Measurements from ENCODE around the gene BDKRB1. TPM values are rescaled to one million over a fixed set of nuclear protein-coding genes. Genes with fewer than 3 reads are reported as not detected.

Gene BDKRB1
- total RNA-seq, 1 donor from 2014 or later = not detected

GRCh38 chr14:96284008-96284407, 28.0 kb downstream of the BDKRB1 start:
- no peaks in the 10 kb centered on the region for H3K9me3 Mint-ChIP-seq (ENCODE audit: unreplicated experiment)
- H3K4me1 Mint-ChIP-seq (ENCODE audit: unreplicated experiment) = peaks cover 3% of the 10 kb centered on the region
- TF ChIP-seq CTCF (IDR thresholded peaks at IDR 0.05; ENCODE audit: unreplicated experiment) = no peak
- H3K27me3 Mint-ChIP-seq (ENCODE audit: unreplicated experiment) = peaks cover 2% of the 10 kb centered on the region
- no peak overlapping the region for H3K27ac Mint-ChIP-seq (ENCODE audit: unreplicated experiment)
- DNase-seq (ENCODE audit: low spot score) = no peak
- H3K36me3 Mint-ChIP-seq (ENCODE audit: low read depth, unreplicated experiment) = no peaks in the 10 kb centered on the region
- H3K4me3 Mint-ChIP-seq (ENCODE audit: unreplicated experiment) = no peak overlapping the region

- Mint-ChIP-seq H3K9me3 (ENCODE audit: unreplicated experiment) (no peaks in the 10 kb centered on the region), H3K27ac (ENCODE audit: unreplicated experiment) (no peak overlapping the region), H3K4me1 (ENCODE audit: unreplicated experiment) (peaks cover 3% of the 10 kb centered on the region), H3K36me3 (ENCODE audit: low read depth, unreplicated experiment) (no peaks in the 10 kb centered on the region), H3K27me3 (ENCODE audit: unreplicated experiment) (peaks cover 2% of the 10 kb centered on the region), H3K4me3 (ENCODE audit: unreplicated experiment) (no peak overlapping the region)
- DNase-seq (ENCODE audit: low spot score) = no peak
- TF ChIP-seq CTCF (IDR thresholded peaks at IDR 0.05; ENCODE audit: unreplicated experiment) = no peak
Observed at GRCh38 chr14:96284430-96284829, 28.4 kb downstream of the BDKRB1 start.

- Mint-ChIP-seq H3K4me3 (ENCODE audit: unreplicated experiment) (no peak overlapping the region), H3K36me3 (ENCODE audit: low read depth, unreplicated experiment) (no peaks in the 10 kb centered on the region), H3K27me3 (ENCODE audit: unreplicated experiment) (no peaks in the 10 kb centered on the region), H3K4me1 (ENCODE audit: unreplicated experiment) (peaks cover 3% of the 10 kb centered on the region), H3K27ac (ENCODE audit: unreplicated experiment) (no peak overlapping the region), H3K9me3 (ENCODE audit: unreplicated experiment) (no peaks in the 10 kb centered on the region)
- DNase-seq (ENCODE audit: low spot score) = no peak
- TF ChIP-seq CTCF (IDR thresholded peaks at IDR 0.05; ENCODE audit: unreplicated experiment) = no peak
Observed at GRCh38 chr14:96285667-96286066, 29.7 kb downstream of the BDKRB1 start.

GRCh38 chr14:96286251-96286650, 30.2 kb downstream of the BDKRB1 start:
- Mint-ChIP-seq H3K4me3 (ENCODE audit: unreplicated experiment) (no peak overlapping the region), H3K36me3 (ENCODE audit: low read depth, unreplicated experiment) (no peaks in the 10 kb centered on the region), H3K9me3 (ENCODE audit: unreplicated experiment) (no peaks in the 10 kb centered on the region), H3K27ac (ENCODE audit: unreplicated experiment) (no peak overlapping the region), H3K4me1 (ENCODE audit: unreplicated experiment) (peaks cover 3% of the 10 kb centered on the region), H3K27me3 (ENCODE audit: unreplicated experiment) (no peaks in the 10 kb centered on the region)
- TF ChIP-seq CTCF (IDR thresholded peaks at IDR 0.05; ENCODE audit: unreplicated experiment) = no peak
- DNase-seq (ENCODE audit: low spot score) = no peak

- H3K4me1 Mint-ChIP-seq (ENCODE audit: unreplicated experiment) = peaks cover 3% of the 10 kb centered on the region
- H3K27ac Mint-ChIP-seq (ENCODE audit: unreplicated experiment) = no peak overlapping the region
Observed at GRCh38 chr14:96287856-96288255, 31.8 kb downstream of the BDKRB1 start.

More at GRCh38 chr14:96287856-96288255, 31.8 kb downstream of the BDKRB1 start:
- Mint-ChIP-seq H3K4me3 (ENCODE audit: unreplicated experiment) (no peak overlapping the region), H3K36me3 (ENCODE audit: low read depth, unreplicated experiment) (no peaks in the 10 kb centered on the region), H3K9me3 (ENCODE audit: unreplicated experiment) (no peaks in the 10 kb centered on the region), H3K27me3 (ENCODE audit: unreplicated experiment) (no peaks in the 10 kb centered on the region)
- TF ChIP-seq CTCF (IDR thresholded peaks at IDR 0.05; ENCODE audit: unreplicated experiment) = no peak
- DNase-seq (ENCODE audit: low spot score) = no peak
